NT2/D1 (cell line): ENCODE measurements around the gene RMC1.

Experiments
- DNase-seq: peaks from one replicate; pipeline ENCODE4 v3.0.0-alpha.2; 2011; ENCODE audit warnings: low read depth, low spot score
- H3K27me3 ChIP-seq: 2 replicates; pipeline ENCODE4 v1.6.0; 2011; ENCODE audit warnings: mild to moderate bottlenecking; ENCODE audit not compliant: insufficient read length, insufficient read depth
- H3K36me3 ChIP-seq: 2 replicates; pipeline ENCODE4 v1.6.1; 2011; ENCODE audit warnings: mild to moderate bottlenecking, low read length, mixed read lengths; ENCODE audit not compliant: insufficient read depth, insufficient read length
- H3K4me1 ChIP-seq: 2 replicates; pipeline ENCODE4 v1.5.1; 2011; ENCODE audit not compliant: insufficient read depth, insufficient read length
- H3K4me3 ChIP-seq: 2 replicates; pipeline ENCODE4 v1.5.1; 2011; ENCODE audit warnings: low read depth; ENCODE audit not compliant: insufficient read length
- H3K9ac ChIP-seq: 2 replicates; pipeline ENCODE4 v1.6.0; 2011; ENCODE audit warnings: low read depth; ENCODE audit not compliant: insufficient read length
- H3K9me3 ChIP-seq: 2 replicates; pipeline ENCODE4 v1.5.1; 2011; ENCODE audit warnings: mild to moderate bottlenecking, low read length; ENCODE audit not compliant: insufficient read depth
- SUZ12 ChIP-seq: IDR thresholded peaks from 2 replicates; pipeline ENCODE4 v1.6.1; 2011; ENCODE audit not compliant: insufficient read length, insufficient read depth; ENCODE audit errors: extremely low read depth
- YY1 ChIP-seq: IDR thresholded peaks from 2 replicates; pipeline ENCODE4 v1.6.1; 2011; ENCODE audit not compliant: insufficient read length, insufficient read depth
- ZNF274 ChIP-seq: IDR thresholded peaks from 2 replicates; pipeline ENCODE4 v1.6.1; 2011; ENCODE audit warnings: mild to moderate bottlenecking, low read depth, low read length

Gene RMC1

GRCh38 chr18:23512641-23513040, 9.3 kb downstream of the RMC1 start:
- no peak for TF ChIP-seq ZNF274
- TF ChIP-seq YY1: no peak
- no peak for TF ChIP-seq SUZ12
- no peaks in the 10 kb centered on the region for H3K27me3 ChIP-seq
- H3K4me3 ChIP-seq: no peak overlapping the region
- H3K9ac ChIP-seq: no peak overlapping the region
- DNase-seq: no peak
- H3K36me3 ChIP-seq: peaks cover 31% of the 10 kb centered on the region
- no peaks in the 10 kb centered on the region for H3K4me1 ChIP-seq
- no peaks in the 10 kb centered on the region for H3K9me3 ChIP-seq

GRCh38 chr18:23515911-23516546, 12.7 kb downstream of the RMC1 start:
- no peak overlapping the region for H3K9ac ChIP-seq
- no peak overlapping the region for H3K4me3 ChIP-seq
- no peaks in the 10 kb centered on the region for H3K27me3 ChIP-seq
- H3K4me1 ChIP-seq: no peaks in the 10 kb centered on the region
- no peak for TF ChIP-seq SUZ12
- TF ChIP-seq YY1: no peak
- TF ChIP-seq ZNF274: no peak
- DNase-seq: peak; percentile 68
- no peaks in the 10 kb centered on the region for H3K9me3 ChIP-seq
- H3K36me3 ChIP-seq: peaks cover 50% of the 10 kb centered on the region

GRCh38 chr18:23519734-23520133, 16.4 kb downstream of the RMC1 start:
- no peak overlapping the region for H3K9ac ChIP-seq
- H3K4me3 ChIP-seq: no peak overlapping the region
- DNase-seq: no peak
- no peaks in the 10 kb centered on the region for H3K4me1 ChIP-seq
- H3K27me3 ChIP-seq: no peaks in the 10 kb centered on the region
- TF ChIP-seq ZNF274 (no peak), YY1 (no peak), SUZ12 (no peak)
- no peaks in the 10 kb centered on the region for H3K9me3 ChIP-seq
- H3K36me3 ChIP-seq: peaks cover 79% of the 10 kb centered on the region

GRCh38 chr18:23521271-23521670, 18.0 kb downstream of the RMC1 start:
- Histone ChIP-seq H3K4me1 (no peaks in the 10 kb centered on the region), H3K9ac (no peak overlapping the region), H3K4me3 (no peak overlapping the region), H3K27me3 (no peaks in the 10 kb centered on the region), H3K36me3 (peaks cover 79% of the 10 kb centered on the region), H3K9me3 (no peaks in the 10 kb centered on the region)
- TF ChIP-seq YY1: no peak
- no peak for TF ChIP-seq SUZ12
- no peak for TF ChIP-seq ZNF274
- DNase-seq: no peak

- no peaks in the 10 kb centered on the region for H3K27me3 ChIP-seq
- H3K9me3 ChIP-seq: no peaks in the 10 kb centered on the region
- TF ChIP-seq SUZ12: no peak
- TF ChIP-seq YY1: no peak
- TF ChIP-seq ZNF274: no peak
- no peak for DNase-seq
- H3K9ac ChIP-seq: no peak overlapping the region
- no peak overlapping the region for H3K4me3 ChIP-seq
- peaks cover 79% of the 10 kb centered on the region for H3K36me3 ChIP-seq
- no peaks in the 10 kb centered on the region for H3K4me1 ChIP-seq
These were observed 18.6 kb downstream of the RMC1 start for GRCh38 chr18:23521907-23522306.

- DNase-seq: no peak
- Histone ChIP-seq H3K36me3 (peaks cover 79% of the 10 kb centered on the region), H3K9me3 (no peaks in the 10 kb centered on the region), H3K27me3 (no peaks in the 10 kb centered on the region), H3K4me3 (no peak overlapping the region), H3K4me1 (no peaks in the 10 kb centered on the region), H3K9ac (no peak overlapping the region)
- TF ChIP-seq ZNF274 (no peak), YY1 (no peak), SUZ12 (no peak)
These were observed 20.3 kb downstream of the RMC1 start for GRCh38 chr18:23523429-23524212.

- DNase-seq: no peak
- Histone ChIP-seq H3K4me1 (no peaks in the 10 kb centered on the region), H3K9ac (no peak overlapping the region), H3K9me3 (no peaks in the 10 kb centered on the region), H3K36me3 (peaks cover 79% of the 10 kb centered on the region), H3K4me3 (no peak overlapping the region), H3K27me3 (no peaks in the 10 kb centered on the region)
- TF ChIP-seq ZNF274: no peak
- no peak for TF ChIP-seq YY1
- TF ChIP-seq SUZ12: no peak
These were observed 20.9 kb downstream of the RMC1 start for GRCh38 chr18:23524213-23524707.
